H9 (cell line): ENCODE data around the gene CACNA1A. TPM values are rescaled to one million over a fixed set of nuclear protein-coding genes. Genes with fewer than 3 reads are reported as not detected.

Source experiments
- DNase-seq: peaks from one replicate; pipeline ENCODE4 v3.0.0-alpha.2; 2017
- H2AFZ ChIP-seq: one replicate; pipeline ENCODE4 v1.6.1; 2013; ENCODE audit warnings: mild to moderate bottlenecking, low read length, control low read depth, moderate library complexity
- H2AK5ac ChIP-seq: 2 replicates; pipeline ENCODE4 v1.6.1; 2013; ENCODE audit warnings: low read length, control low read depth, mixed read lengths; ENCODE audit not compliant: insufficient read length
- H2BK120ac ChIP-seq: one replicate; pipeline ENCODE4 v1.6.1; 2013; ENCODE audit warnings: low read depth, mild to moderate bottlenecking, low read length, control low read depth, inconsistent platforms; ENCODE audit not compliant: poor library complexity, severe bottlenecking
- H2BK12ac ChIP-seq: 2 replicates; pipeline ENCODE4 v1.6.1; 2013; ENCODE audit warnings: low read length, control low read depth, mixed read lengths, low read depth; ENCODE audit not compliant: insufficient read length
- H2BK15ac ChIP-seq: 2 replicates; pipeline ENCODE4 v1.6.1; 2013; ENCODE audit warnings: low read depth, low read length, control low read depth
- H2BK20ac ChIP-seq: one replicate; pipeline ENCODE4 v1.6.1; 2013; ENCODE audit warnings: low read depth, mild to moderate bottlenecking, low read length, control low read depth, inconsistent platforms; ENCODE audit not compliant: poor library complexity, severe bottlenecking
- H2BK5ac ChIP-seq: 2 replicates; pipeline ENCODE4 v1.6.1; 2013; ENCODE audit warnings: low read length, control low read depth, mixed read lengths; ENCODE audit not compliant: insufficient read length
- H3K14ac ChIP-seq: 2 replicates; pipeline ENCODE4 v1.6.1; 2013; ENCODE audit warnings: low read length, control low read depth; ENCODE audit not compliant: insufficient read depth
- H3K18ac ChIP-seq: 2 replicates; pipeline ENCODE4 v1.6.1; 2013; ENCODE audit warnings: low read depth, mild to moderate bottlenecking, mixed read lengths, low read length, control low read depth; ENCODE audit not compliant: insufficient read length
- H3K23ac ChIP-seq: 2 replicates; pipeline ENCODE4 v1.6.1; 2013; ENCODE audit warnings: low read length, control low read depth, mixed read lengths, low read depth; ENCODE audit not compliant: insufficient read length
- H3K23me2 ChIP-seq: 2 replicates; pipeline ENCODE4 v1.6.1; 2013; ENCODE audit warnings: low read depth, mild to moderate bottlenecking, mixed read lengths, low read length, control low read depth; ENCODE audit not compliant: insufficient read length, poor library complexity, severe bottlenecking
- H3K27ac ChIP-seq: 2 replicates; pipeline ENCODE4 v1.5.1; 2013; ENCODE audit warnings: low read length, control low read depth, mixed read lengths, low read depth; ENCODE audit not compliant: insufficient read length
- H3K27me3 ChIP-seq: 2 replicates; pipeline ENCODE4 v1.6.1; 2013; ENCODE audit warnings: low read length, control low read depth, inconsistent platforms; ENCODE audit not compliant: insufficient read depth
- H3K4ac ChIP-seq: 2 replicates; pipeline ENCODE4 v1.6.1; 2013; ENCODE audit warnings: low read depth, mild to moderate bottlenecking, control low read depth, inconsistent platforms, low read length, moderate library complexity
- H3K4me1 ChIP-seq: 2 replicates; pipeline ENCODE4 v1.6.1; 2013; ENCODE audit warnings: low read length, control low read depth, inconsistent platforms; ENCODE audit not compliant: insufficient read depth
- H3K4me2 ChIP-seq: 2 replicates; pipeline ENCODE4 v1.6.1; 2013; ENCODE audit warnings: low read length, control low read depth, mixed read lengths; ENCODE audit not compliant: insufficient read length, insufficient read depth
- H3K56ac ChIP-seq: 2 replicates; pipeline ENCODE4 v1.6.1; 2013; ENCODE audit warnings: low read depth, mild to moderate bottlenecking, mixed read lengths, low read length, control low read depth; ENCODE audit not compliant: insufficient read length
- H3K79me1 ChIP-seq: 2 replicates; pipeline ENCODE4 v1.6.1; 2013; ENCODE audit warnings: low read depth, mild to moderate bottlenecking, moderate library complexity, low read length, control low read depth, inconsistent platforms; ENCODE audit not compliant: insufficient read depth, poor library complexity, severe bottlenecking
- H3K79me2 ChIP-seq: 2 replicates; pipeline ENCODE4 v1.6.1; 2013; ENCODE audit warnings: low read length, control low read depth, inconsistent platforms; ENCODE audit not compliant: insufficient read depth
- H3K9ac ChIP-seq: 2 replicates; pipeline ENCODE4 v1.6.1; 2013; ENCODE audit warnings: low read length, control low read depth, mixed read lengths; ENCODE audit not compliant: insufficient read length; ENCODE audit errors: extremely low read depth
- H3K9me3 ChIP-seq: one replicate; pipeline ENCODE4 v1.6.1; 2013; ENCODE audit warnings: low read depth, low read length, inconsistent platforms; ENCODE audit not compliant: control insufficient read depth
- H3T11ph ChIP-seq: one replicate; pipeline ENCODE4 v1.6.1; 2013; ENCODE audit warnings: mild to moderate bottlenecking, low read length, control low read depth, inconsistent platforms
- H4K20me1 ChIP-seq: one replicate; pipeline ENCODE4 v1.6.1; 2013; ENCODE audit not compliant: control insufficient read depth, insufficient read length, insufficient read depth
- H4K5ac ChIP-seq: 2 replicates; pipeline ENCODE4 v1.6.1; 2013; ENCODE audit warnings: low read depth, mild to moderate bottlenecking, mixed read lengths, low read length, control low read depth; ENCODE audit not compliant: insufficient read length
- H4K8ac ChIP-seq: replicated peaks from 2 replicates; pipeline ENCODE4 v1.6.1; 2013; ENCODE audit warnings: low read length, control low read depth, mixed read lengths, low read depth; ENCODE audit not compliant: insufficient read length
- H4K91ac ChIP-seq: 2 replicates; pipeline ENCODE4 v1.6.1; 2013; ENCODE audit warnings: low read depth, mild to moderate bottlenecking, moderate library complexity, mixed read lengths, low read length, control low read depth; ENCODE audit not compliant: insufficient read length
- H3K27ac Mint-ChIP-seq, 3 experiments: 2 replicates in 2 of 3; 3 replicates in 1 of 3; pipeline ENCODE4 v1.8.0; 2020 to 2021; ENCODE audit warnings: mixed read lengths in 3 of 3, mild to moderate bottlenecking in 1 of 3, moderate library complexity in 1 of 3
- H3K27me3 Mint-ChIP-seq: 2 replicates; pipeline ENCODE4 v1.8.0; 2021; ENCODE audit warnings: low read depth, mild to moderate bottlenecking, moderate library complexity, mixed read lengths
- H3K36me3 Mint-ChIP-seq, 3 experiments: 2 replicates in 2 of 3; 3 replicates in 1 of 3; pipeline ENCODE4 v1.8.0; 2020 to 2021; ENCODE audit warnings: low read depth in 3 of 3, mixed read lengths in 3 of 3; ENCODE audit not compliant: insufficient read depth in 1 of 3
- H3K4me1 Mint-ChIP-seq, 2 experiments: 2 replicates each; pipeline ENCODE4 v1.8.0; 2020; ENCODE audit warnings: mixed read lengths in 2 of 2
- H3K4me3 Mint-ChIP-seq, 2 experiments: 2 replicates in 1 of 2; 3 replicates in 1 of 2; pipeline ENCODE4 v1.8.0; 2020 to 2021; ENCODE audit warnings: mild to moderate bottlenecking in 2 of 2, mixed read lengths in 2 of 2, moderate library complexity in 1 of 2
- H3K9me3 Mint-ChIP-seq, 2 experiments: 2 replicates in 1 of 2; 3 replicates in 1 of 2; pipeline ENCODE4 v1.8.0; 2020; ENCODE audit warnings: mild to moderate bottlenecking in 2 of 2, mixed read lengths in 2 of 2, moderate library complexity in 1 of 2
- WGBS: extraction: QIAGEN DNeasy Blood & Tissue Kit; methylation state at CpG from one replicate; pipeline ENCODE4 v1.1.7; 2013; ENCODE audit warnings: missing lambda C conversion rate, low lambda C conversion rate, mixed read lengths; ENCODE audit not compliant: insufficient read length; ENCODE audit errors: extremely low coverage; 5-methylcytosine and 5-hydroxymethylcytosine counted together
- total RNA-seq: library from RNA; stranded (reverse); gene quantifications from 2 replicates; pipeline ENCODE4 v1.2.1, GENCODE V29; 2021
- TF ChIP-seq, protein P1 (sequence below): fragments of 200-600 bp; sonication (generic); conservative IDR thresholded peaks from 3 replicates; pipeline ENCODE4 v1.8.0; 2021; ENCODE audit warnings: antibody characterized with exemption, mild to moderate bottlenecking

The CACNA1A gene
- total RNA-seq, 1 experiment from 2014 or later, result 8.0 TPM

DNA sequence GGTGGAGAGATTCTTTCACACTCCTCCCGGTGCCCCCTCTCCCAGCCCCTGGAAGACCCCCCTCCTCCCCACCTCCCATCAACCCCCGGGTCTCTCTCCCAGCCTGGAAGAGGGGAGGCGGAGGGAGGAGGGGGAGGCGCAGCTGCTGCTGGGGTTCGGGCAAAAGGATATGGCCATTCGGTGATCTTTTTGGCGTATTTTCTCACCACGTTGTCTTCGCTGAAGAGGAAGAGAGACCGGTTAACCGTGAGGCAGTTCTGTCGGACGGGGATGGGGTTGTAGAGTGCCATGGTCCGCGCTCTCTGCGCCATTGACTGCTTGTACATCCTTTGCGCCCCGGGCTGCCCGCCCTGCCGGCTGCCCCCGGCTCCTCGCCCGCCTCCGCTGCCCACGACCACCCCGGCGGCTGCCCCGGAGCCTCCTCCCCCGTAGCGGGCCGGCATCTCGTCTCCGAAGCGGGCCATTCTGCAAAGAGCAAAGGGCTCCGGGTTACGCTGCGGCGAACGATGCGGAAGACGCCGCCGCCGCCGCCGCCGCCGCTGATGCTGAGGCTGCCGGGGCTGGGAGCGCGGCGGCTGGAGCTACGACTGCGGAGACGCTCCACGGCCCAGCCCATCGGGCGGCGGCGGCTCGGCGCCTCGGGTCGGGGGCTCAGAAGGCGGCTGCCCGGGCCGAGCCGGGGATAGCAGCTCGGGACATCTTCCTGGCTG lies 363 bp downstream of the CACNA1A start:
- peaks cover 74% of the 10 kb centered on the region for H3K27me3 Mint-ChIP-seq
- no CpG with 5 or more reads among the region's 69 CpGs for WGBS

More for the DNA sequence above, 363 bp downstream of the CACNA1A start:
- Histone ChIP-seq H2AFZ (no peak overlapping the region), H3K9me3 (no peaks in the 10 kb centered on the region), H2BK5ac (no peak overlapping the region), H4K91ac (no peak overlapping the region), H3K4me2 (peak overlapping the region; percentile 55), H3K56ac (no peak overlapping the region), H3K79me1 (no peaks in the 10 kb centered on the region), H3K27ac (no peak overlapping the region), H3K27me3 (no peaks in the 10 kb centered on the region; the same call in 1 of the 2 replicates), H4K5ac (no peak overlapping the region), H2BK15ac (no peak overlapping the region), H3K23me2 (peaks cover 14% of the 10 kb centered on the region), H3K79me2 (no peaks in the 10 kb centered on the region), H3K14ac (0 out of 2 replicates have a peak overlapping the region, but pooled peaks have one; percentile 9), H3T11ph (no peak overlapping the region), H3K18ac (no peak overlapping the region), H3K4ac (no peak overlapping the region), H4K20me1 (no peaks in the 10 kb centered on the region), H3K4me1 (no peaks in the 10 kb centered on the region; the same call in 1 of the 2 replicates), H3K23ac (no peak overlapping the region), H2BK12ac (no peak overlapping the region), H2BK20ac (no peak overlapping the region), H2AK5ac (no peak overlapping the region), H2BK120ac (no peak overlapping the region), H3K9ac (no peak overlapping the region), H4K8ac (no peak overlapping the region)
- DNase-seq, result peak; percentile 46
- Mint-ChIP-seq H3K4me1 (peaks cover 19 to 32% of the 10 kb centered on the region in 2 experiments), H3K4me3 (peak overlapping the region; percentile 81 to 95), H3K27ac (no peak overlapping the region), H3K9me3 (no peaks in the 10 kb centered on the region; a peak in 1 of 5 replicates), H3K36me3 (peaks cover 12 to 21% (median 15%) of the 10 kb centered on the region in 3 experiments; a peak in 6 of 7 replicates)
- TF ChIP-seq, protein P1, sequence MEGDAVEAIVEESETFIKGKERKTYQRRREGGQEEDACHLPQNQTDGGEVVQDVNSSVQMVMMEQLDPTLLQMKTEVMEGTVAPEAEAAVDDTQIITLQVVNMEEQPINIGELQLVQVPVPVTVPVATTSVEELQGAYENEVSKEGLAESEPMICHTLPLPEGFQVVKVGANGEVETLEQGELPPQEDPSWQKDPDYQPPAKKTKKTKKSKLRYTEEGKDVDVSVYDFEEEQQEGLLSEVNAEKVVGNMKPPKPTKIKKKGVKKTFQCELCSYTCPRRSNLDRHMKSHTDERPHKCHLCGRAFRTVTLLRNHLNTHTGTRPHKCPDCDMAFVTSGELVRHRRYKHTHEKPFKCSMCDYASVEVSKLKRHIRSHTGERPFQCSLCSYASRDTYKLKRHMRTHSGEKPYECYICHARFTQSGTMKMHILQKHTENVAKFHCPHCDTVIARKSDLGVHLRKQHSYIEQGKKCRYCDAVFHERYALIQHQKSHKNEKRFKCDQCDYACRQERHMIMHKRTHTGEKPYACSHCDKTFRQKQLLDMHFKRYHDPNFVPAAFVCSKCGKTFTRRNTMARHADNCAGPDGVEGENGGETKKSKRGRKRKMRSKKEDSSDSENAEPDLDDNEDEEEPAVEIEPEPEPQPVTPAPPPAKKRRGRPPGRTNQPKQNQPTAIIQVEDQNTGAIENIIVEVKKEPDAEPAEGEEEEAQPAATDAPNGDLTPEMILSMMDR, result no peak
